GM20000 (cell line): ENCODE measurements around the gene ATP5F1D.

Source experiments
- DNase-seq: peaks from one replicate; pipeline ENCODE4 v3.0.0; 2012; ENCODE audit warnings: low spot score
- CTCF ChIP-seq: IDR thresholded peaks from 2 replicates; pipeline ENCODE4 v1.5.1; 2012; ENCODE audit warnings: mild to moderate bottlenecking, control low read depth; ENCODE audit errors: extremely low read depth, missing control alignments

ATP5F1D gene

DNA sequence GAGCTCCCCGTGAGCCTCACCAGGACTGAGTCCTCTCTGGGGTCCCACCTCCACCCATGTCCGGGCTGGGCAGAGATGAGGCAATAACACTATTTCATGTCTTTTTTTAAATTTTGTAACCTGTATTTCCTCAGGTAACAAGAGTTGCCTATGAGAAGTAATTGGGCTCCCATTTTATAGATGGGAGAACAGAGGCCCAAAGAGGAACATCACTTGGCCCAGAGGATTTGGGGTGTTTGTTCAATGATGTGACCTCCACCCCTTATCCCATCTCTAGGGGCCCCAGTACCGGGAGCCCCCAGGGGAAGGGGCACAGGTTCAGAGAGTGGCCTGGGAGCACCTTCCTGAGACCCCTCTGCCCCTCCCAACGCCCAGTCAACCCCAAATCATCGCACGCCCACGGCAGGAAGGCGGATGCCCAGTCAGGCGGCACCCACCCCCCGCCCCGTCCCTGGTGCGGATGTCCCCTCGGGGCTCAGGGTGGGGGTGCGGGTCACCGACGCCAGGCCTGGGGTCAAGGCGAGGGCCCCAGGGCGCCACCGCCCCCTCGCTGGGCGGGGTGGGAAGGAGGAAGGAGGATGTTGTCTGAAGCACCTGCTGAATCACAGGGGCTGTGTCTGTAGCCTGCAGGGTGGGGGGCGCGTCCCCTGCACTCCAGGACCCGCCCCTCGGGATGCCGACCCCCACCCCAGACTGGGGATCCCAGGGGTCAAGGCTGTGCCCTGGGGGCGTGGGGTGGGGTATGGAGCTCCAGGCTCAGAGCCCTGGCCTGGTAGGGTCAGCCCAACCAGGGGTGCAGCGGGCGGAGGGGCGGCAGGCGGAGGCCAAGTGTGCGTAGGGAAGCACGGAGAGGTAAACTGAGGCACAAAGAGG, 18.6 kb downstream of the ATP5F1D start:
- peak; percentile 65 for DNase-seq
- TF ChIP-seq CTCF, result no peak

- DNase-seq, result peak; percentile 98
- TF ChIP-seq CTCF, result no peak
These were observed 19.4 kb downstream of the ATP5F1D start for GRCh38 chr19:1260749-1261537.

GRCh38 chr19:1261538-1261797, 19.9 kb downstream of the ATP5F1D start:
- TF ChIP-seq CTCF, result no peak
- no peak for DNase-seq

DNA sequence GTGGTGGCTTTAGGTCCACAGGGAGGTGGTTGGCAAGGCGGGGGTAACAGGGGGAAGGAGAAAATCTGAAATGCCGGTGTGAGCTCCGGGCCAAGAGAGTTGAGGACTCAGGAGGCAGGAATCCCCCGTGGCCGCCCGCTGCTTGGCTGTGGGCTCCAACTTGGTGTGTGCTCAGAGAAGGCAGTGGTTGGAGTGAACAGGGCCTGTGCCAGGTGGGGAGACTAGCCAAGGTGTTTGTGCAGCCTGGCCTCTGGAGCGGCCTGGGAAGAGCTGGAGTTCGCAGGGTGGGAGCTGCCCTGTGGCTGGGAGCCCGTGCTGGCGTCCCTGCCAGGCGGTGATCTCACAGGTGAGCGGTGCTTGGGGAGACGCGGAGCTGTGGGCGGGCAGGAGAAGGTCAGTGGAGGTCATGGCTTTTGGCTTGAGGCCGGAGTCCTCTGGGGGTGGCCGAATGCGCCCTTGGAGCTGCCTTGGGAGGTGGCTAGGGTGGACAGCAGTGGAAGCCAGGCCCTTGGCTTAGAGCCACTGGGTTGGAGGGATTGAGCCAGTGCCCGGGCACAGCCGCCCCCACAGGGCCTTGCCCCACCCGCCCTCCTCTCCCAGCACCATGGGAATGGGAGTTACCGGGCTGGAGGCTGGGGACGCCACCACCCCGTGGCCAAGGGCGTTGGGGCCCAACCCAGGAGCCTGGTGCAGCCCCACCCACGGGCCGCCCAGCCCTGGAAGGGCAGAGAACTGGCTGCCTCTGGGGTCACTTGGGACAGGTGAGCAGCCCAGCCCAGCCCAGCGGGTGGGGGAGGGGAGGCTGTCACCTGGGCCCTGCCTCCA, 20.5 kb downstream of the ATP5F1D start:
- TF ChIP-seq CTCF, result no peak
- DNase-seq, result no peak

- no peak for DNase-seq
- no peak for TF ChIP-seq CTCF
These were observed 21.1 kb downstream of the ATP5F1D start for GRCh38 chr19:1262623-1263123.

- TF ChIP-seq CTCF, result no peak
- DNase-seq, result no peak
These were observed 21.6 kb downstream of the ATP5F1D start for GRCh38 chr19:1263188-1263587.
